ENCODE results near the gene NANOG.
"Not testable (repeated sequence)": the region's sequence is repeated elsewhere in the genome, so short reads cannot be mapped to it uniquely, and the experiment has no call there.

The NANOG gene

DNA sequence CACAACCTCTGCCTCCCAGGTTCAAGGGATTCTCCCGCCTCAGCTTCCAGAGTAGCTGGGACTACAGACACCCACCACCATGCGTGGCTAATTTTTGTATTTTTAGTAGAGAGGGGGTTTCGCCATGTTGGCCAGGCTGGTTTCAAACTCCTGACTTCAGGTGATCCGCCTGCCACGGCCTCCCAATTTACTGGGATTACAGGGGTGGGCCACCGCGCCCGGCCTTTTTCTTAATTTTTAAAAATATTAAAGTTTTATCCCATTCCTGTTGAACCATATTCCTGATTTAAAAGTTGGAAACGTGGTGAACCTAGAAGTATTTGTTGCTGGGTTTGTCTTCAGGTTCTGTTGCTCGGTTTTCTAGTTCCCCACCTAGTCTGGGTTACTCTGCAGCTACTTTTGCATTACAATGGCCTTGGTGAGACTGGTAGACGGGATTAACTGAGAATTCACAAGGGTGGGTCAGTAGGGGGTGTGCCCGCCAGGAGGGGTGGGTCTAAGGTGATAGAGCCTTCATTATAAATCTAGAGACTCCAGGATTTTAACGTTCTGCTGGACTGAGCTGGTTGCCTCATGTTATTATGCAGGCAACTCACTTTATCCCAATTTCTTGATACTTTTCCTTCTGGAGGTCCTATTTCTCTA is at the start of gene NANOG:
TSS of gene NANOG (plus strand) at position 519 of the 645 bp plus-strand sequence. CDS start 213 bp downstream, outside the sequence.
- DNase-seq (ENCODE audit: extremely low read depth in 1 of 2, low read depth in 1 of 2) = not testable (repeated sequence)

DNA sequence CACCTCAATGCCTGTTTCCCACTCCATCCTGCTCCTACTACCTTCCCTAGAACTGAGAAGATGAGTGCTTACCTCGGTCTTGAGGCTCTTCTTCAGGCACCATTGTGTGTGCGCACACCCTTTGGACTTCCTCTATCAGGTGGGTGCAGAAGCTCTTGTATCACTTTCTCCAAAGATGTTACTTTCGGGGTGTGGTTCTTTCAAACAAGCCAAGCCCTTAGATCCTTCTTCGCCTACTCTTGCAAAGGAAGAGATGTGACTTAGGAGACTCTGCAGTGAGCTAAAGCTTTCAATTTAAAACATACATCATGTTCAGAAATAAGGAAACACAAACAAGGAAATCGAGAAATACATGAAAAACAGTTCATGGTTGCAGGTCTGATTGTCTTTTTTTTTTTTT is 42.0 kb upstream of the NANOG start, which contains the start of gene CLEC4C:
TSS of gene CLEC4C (minus strand) at position 130 of the 400 bp plus-strand sequence. CDS start at position 103, 27 bp downstream.
- DNase-seq (ENCODE audit: extremely low read depth in 1 of 2, low read depth in 1 of 2) = no peak

DNA sequence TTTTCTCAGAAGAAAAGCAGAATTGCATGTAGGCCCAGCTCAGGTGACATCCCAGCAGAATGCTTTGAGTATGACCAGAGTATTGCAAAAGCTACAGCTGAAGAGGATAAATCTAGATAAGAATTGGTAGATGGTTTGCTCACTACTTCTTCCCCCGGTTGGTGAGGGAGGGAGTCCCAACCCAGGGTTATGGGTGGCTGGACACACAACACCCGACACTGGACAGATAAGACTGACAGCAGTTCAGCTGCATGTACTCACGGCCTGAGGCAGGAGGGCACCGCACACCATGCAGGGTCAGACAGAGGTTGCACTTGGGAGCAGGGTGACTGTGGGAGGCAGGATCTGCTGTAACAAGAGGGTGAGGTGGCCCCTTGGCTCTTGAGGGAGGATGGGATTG is 40.4 kb upstream of the NANOG start:
- DNase-seq (ENCODE audit: extremely low read depth in 1 of 2, low read depth in 1 of 2) = no peak

DNA sequence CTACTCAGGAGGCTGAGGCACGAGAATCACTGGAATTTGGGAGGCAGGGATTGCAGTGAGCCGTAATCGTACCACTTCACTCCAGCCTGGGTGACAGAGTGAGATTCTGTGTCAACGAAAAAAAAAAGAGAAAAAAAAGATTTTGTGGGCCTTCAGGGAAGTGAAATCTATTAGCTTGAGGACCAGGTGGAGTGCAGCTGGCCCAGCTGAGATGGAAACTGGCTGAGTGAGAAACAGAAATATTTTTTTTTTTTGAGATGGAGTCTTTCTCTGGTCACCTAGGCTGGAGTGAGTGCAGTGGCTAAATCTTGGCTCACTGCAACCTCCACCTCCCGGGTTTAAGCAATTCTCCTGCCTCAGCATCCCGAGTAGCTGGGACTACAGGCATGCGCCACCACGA is 39.8 kb upstream of the NANOG start:
- no peak for DNase-seq (ENCODE audit: extremely low read depth in 1 of 2, low read depth in 1 of 2)

DNA sequence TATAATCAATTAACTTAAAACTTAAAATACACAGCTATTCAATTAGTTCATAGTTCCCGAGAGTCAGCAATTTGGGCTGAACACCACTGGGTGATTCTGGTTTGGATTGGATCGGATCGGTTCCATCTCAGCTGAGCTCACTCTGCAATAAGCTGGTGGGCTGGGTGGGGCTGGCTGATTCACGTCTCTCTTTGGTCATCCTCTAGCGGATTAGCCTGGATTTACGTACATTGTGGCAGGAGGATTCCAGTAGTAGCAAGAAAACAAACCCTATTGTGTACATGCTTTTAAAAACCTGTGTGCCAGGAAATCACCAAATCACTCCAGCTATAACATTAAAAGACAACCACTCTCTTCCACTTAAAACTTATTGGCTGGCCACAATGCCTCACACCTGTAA is 38.9 kb upstream of the NANOG start:
- no peak for DNase-seq (ENCODE audit: extremely low read depth in 1 of 2, low read depth in 1 of 2)

DNA sequence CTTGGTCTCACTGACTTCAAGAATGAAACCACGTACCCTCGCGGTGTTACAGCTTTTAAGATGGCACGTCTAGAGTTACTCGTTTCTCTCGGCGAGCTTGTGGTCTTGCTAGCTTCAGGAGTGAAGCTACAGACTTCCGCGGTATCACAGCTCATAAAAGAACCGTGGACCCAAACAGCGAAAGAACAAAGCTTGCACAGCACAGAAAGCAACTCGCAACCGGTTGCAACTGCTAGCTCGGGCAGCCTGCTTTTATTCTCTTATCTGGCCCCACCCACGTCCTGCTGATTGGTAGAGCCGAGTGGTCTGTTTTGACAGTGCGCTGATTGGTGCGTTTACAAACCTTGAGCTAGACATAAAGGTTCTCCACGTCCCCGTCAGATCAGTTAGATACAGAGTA is 37.8 kb upstream of the NANOG start:
- no peak for DNase-seq (ENCODE audit: extremely low read depth in 1 of 2, low read depth in 1 of 2)

DNA sequence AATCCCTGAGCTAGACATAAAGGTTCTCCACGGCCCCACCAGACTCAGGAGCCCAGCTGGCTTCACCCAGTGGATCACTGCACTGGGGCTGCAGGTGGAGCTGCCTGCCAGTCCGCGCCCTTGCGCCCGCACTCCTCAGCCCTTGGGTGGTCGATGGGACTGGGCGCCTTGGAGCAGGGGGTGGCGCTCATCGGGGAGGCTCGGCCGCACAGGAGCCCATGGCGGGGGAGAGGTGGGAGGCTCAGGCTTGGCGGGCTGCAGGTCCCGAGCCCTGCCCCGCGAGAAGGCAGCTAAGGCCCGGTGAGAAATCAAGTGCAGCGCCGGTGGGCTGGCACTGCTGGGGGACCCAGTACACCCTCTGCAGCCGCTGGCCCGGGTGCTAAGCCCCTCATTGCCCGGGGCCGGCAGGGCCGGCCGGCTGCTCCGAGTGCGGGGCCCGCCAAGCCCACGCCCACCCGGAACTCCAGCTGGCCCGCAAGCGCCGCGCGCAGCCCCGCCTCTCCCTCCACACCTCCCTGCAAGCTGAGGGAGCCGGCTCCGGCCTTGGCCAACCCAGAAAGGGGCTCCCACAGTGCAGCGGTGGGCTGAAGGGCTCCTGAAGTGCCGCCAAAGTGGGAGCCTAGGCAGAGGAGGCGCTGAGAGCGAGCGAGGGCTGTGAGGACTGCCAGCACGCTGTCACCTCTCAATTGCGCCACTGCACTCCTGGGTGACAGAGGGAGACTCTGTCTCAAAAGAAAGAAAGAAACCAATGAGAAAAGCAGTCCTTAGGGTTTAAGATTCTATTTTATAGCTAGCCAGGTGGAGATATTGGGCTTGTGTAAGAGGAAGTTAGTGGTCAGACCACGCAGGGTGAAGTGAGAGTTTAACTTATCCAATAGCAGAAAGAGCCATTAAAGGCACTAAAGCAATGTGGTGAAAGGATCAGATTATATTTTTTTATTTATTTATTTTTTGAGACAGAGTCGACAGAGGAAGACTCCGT is 37.0 kb upstream of the NANOG start:
- DNase-seq (ENCODE audit: extremely low read depth in 1 of 2, low read depth in 1 of 2) = not testable (repeated sequence)

DNA sequence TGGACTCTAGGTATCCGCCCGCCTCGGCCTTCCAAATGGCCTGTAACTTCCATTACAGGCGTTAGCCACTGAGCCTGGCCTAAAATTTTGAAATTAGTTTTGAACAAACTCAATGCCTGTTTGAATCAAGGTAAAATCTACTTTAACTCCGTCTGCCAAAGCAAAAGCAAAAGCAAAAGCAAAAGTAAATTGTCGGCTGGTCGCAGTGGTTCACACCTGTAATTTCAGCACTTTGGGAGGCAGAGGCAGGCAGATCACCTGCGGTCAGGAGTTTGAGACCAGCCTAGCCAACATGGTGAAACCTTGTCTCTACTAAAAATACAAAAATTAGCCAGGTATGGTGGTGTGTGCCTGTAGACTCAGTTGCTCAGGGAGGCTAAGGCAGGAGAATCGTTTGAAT is 33.5 kb upstream of the NANOG start:
- DNase-seq (ENCODE audit: extremely low read depth in 1 of 2, low read depth in 1 of 2) = not testable (repeated sequence)

DNA sequence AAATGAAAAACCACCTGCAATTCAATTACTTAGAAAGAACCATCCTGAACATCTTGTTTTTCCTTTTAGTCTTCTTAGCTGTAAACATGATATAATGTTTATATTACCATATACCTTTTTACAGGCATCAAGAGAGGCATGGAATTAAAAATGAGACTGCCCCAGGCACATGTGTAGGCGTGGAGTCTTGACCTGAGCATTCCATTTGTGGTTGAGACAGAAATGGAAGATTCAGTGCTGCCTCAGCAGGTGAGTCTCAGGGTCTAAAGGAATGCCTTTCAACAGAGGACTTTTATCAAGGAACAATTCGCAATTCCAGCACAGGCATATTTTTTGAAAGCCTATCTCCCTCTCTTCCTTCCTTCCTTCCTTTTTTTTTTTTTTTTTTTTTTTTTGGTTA is 32.2 kb upstream of the NANOG start:
- DNase-seq (ENCODE audit: extremely low read depth in 1 of 2, low read depth in 1 of 2) = no peak

DNA sequence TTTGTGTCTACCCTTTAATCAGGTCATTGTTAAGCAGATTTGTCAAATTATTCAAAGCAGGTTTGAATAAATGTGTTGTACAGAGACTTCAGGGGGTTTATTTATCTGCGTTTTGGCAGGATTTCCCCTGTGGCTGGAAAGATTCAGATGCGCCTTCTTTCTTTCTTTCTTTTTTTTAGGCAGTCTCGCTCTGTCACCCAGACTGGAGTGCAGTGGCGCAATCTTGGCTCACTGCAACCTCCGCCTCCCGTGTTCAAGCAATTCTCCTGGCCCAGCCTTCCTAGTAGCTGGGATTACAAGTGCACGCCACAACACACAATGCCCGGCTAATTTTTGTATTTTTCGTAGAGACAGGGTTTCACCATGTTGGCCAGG is 30.4 kb upstream of the NANOG start:
- DNase-seq (ENCODE audit: extremely low read depth in 1 of 2, low read depth in 1 of 2) = no peak

DNA sequence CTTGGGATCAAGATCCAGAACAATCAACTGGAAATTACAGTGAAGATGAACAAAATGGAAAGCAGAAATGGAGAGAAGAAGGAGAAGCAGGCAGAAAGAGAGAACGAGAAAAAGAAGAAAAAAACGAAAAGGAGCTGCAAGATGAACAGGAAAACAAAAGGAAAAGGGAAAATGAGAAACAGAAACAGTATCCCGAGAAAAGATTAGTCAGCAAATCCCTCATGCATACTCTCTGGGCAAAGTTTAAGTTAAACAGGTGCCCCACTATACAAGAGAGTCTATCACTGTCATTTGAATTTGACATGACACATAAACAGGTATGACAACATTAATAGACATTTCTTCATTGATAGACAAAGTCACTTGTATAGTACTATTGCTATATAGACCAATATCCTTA is 19.2 kb upstream of the NANOG start:
- no peak for DNase-seq (ENCODE audit: extremely low read depth in 1 of 2, low read depth in 1 of 2)

DNA sequence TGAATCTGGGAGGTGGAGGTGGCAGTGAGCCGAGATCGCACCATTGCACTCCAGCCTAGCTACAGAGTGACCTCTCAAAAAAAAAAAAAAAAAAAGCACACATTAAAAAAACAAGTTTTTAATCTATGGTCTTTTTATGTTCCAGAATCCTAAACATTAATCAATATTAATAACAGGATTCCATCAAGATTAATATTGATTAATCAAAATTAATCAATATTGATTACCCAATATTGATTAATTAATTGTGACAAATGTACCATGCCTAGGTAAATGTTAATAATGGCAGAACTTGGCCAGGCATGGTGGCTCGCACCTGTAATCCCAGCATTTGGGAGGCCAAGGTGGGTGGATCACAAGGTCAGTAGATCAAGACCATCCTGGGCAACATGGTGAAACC is 7.9 kb upstream of the NANOG start:
- no peak for DNase-seq (ENCODE audit: extremely low read depth in 1 of 2, low read depth in 1 of 2)

DNA sequence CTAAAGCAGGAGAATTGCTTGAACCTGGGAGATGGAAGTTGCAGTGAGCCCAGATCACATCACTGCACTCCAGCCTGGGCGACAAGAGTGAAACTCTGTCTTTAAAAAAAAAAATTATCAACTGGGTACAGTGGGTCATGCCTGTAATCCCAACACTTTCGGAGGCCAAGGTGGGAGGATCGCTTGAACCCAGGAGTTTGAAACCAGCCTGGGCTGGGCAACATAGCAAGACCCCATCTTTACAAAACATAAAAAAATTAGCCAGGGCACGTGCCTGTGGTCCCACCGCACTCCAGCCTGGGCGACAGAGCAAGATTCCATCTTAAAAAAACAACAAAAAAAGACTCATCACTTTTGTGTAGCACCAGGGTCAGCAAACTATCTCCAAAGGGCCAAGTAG is 7.1 kb upstream of the NANOG start:
- DNase-seq (ENCODE audit: extremely low read depth in 1 of 2, low read depth in 1 of 2) = no peak

DNA sequence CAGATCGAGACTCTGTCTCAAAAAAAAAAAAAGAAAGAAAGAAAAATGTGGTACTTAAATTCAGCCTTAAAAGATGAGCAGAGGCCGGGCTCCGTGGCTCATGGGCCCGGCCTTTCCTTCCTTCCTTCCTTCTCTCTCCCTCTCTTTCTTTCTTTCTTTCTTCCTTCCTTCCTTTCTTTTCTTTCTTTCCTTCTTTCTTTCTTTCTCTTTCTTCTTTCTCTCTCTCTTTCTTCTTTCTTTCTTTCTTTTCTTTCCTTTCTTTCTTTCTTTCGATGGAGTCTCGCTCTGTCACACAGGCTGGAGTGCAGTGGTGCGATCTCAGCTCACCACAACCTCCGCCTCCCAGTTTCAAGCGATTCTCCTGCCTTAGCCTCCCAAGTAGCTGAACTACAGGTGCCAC is 5.8 kb upstream of the NANOG start:
- not testable (repeated sequence) for DNase-seq (ENCODE audit: extremely low read depth in 1 of 2, low read depth in 1 of 2)

DNA sequence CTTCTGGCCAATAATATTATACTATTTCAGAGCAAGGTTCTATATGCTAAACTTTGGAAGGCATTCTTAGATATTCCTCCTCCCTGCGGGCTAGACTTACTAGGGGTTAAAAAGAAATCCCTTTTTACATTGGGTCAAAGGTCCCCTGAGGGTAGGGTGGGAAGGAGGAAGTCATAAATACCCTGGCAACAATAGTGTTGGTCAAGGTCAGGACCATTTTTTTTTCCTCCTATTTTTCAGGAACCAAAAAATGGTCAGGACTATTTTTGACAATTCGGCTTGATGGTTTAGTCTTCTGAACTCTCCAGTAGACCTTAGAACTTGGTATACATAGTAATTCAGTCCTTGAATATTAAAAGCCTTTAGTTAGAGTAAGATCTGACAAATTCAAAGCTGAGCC is 4.5 kb upstream of the NANOG start:
- no peak for DNase-seq (ENCODE audit: extremely low read depth in 1 of 2, low read depth in 1 of 2)

DNA sequence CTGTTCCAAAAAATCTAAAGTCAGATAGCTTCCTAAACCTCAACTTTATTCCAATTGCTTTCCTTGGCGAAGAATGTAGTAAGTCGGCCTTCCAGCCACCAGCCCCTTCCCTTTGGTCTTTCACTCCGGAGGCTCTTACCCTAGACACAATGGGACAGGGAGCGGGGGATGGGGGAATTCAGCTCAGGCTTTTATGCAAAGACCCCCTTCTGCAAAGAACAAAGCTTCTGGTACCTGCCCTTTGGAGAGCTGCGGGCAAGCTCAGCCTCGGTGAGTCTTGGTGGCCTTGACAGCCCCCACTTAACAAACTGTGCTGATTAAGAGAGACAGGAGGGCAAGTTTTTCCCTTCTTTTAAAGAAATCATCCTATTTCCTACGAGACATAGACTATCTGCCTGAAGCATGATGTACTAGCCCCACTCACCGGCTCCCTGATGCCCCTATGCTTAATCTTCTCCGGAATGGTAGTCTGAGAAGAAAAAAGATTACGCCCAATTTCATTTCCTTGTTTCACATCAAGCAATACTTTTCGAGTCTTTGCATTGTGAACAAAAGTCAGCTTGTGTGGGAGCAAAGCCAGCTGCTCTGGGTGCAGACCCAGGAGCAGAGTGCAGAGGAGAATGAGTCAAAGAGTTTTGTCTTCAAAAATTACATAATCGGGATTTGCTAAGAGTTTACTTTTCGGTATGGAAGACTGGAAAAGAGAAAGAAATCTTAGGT is 1.5 kb upstream of the NANOG start:
- no peak for DNase-seq (ENCODE audit: extremely low read depth in 1 of 2, low read depth in 1 of 2)

DNA sequence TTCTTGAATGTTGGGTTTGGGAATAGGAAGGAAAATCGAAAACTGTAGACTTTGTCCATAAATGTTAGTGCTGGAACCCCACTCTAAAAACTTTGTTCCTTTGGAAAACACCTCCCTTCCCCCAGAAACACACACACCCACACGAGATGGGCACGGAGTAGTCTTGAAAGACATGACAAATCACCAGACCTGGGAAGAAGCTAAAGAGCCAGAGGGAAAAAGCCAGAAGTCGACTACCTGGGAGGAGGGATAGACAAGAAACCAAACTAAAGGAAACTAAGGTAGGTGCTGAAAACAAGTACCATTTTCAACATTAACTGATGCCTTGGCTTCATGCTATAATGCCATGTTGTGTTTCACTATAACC is 925 bp upstream of the NANOG start:
- DNase-seq (ENCODE audit: extremely low read depth in 1 of 2, low read depth in 1 of 2) = no peak

DNA sequence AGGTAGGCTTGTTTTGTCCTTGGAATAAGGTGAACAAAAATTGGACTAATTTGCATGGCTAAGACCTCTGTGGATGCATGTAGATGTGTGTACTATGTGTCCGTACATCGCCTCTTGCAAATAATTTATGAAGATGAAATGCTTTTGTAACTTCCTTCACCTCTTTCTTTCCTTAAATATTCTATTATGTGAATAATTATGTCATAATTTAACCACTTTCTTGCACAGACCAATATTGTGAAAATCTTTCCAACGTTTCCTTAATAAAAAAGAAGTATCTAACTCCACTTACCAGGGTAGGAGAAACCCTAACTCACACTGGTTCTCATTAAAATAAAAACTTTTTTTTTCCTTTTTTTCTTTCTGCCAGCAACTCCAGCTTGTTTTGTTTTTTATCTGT is 4.0 kb downstream of the NANOG start:
- DNase-seq (ENCODE audit: extremely low read depth in 1 of 2, low read depth in 1 of 2) = no peak

DNA sequence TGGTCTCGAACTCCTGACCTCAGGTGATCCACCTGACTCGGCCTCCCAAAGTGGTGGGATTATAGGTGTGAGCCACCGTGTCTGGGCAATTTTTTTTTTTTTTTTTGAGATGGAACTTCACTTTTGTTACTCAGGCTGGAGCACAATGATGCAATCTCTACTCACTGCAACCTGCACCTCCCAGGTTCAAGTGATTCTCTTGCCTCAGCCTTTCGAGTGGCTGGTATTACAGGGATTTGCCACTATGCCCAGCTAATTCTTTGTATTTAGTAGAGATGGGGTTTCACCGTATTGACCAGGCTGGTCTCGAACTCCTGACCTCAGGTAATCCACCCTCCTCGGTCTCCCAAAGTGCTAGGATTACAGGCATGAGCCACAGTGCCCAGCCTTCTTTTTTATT is 8.1 kb downstream of the NANOG start:
- not testable (repeated sequence) for DNase-seq (ENCODE audit: extremely low read depth in 1 of 2, low read depth in 1 of 2)

DNA sequence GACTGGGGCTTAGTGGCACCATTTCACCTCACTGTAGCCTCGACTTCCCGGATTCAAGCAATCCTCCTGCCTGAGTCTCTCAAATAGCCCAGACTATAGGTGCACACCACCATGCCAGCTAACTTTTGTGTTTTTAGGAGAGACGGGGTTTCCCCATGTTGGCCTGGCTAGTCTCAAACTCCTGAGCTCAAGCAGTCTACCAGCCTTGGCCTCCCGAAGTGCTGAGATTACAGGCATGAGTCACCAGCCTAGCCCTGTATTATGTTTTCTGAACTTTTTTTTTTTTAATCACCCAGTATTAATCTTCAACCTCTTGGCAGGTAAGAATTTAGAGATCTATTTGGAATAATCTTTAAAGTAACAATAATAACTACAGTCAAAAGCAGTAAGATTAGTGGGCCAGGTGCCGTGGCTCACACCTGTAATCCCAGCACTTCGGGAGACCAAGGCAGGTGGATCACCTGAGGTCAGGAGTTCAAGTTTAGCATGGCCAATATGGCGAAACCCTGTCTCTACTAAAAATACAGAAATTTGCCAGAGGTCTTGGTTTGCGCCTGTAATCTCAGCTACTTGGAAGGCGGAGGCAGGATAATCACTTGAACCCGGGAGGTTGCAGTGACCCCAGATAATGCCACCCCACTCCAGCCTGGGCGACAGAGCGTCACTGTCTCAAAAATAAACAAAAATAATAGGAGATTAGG is 8.6 kb downstream of the NANOG start:
- no peak for DNase-seq (ENCODE audit: extremely low read depth in 1 of 2, low read depth in 1 of 2)

DNA sequence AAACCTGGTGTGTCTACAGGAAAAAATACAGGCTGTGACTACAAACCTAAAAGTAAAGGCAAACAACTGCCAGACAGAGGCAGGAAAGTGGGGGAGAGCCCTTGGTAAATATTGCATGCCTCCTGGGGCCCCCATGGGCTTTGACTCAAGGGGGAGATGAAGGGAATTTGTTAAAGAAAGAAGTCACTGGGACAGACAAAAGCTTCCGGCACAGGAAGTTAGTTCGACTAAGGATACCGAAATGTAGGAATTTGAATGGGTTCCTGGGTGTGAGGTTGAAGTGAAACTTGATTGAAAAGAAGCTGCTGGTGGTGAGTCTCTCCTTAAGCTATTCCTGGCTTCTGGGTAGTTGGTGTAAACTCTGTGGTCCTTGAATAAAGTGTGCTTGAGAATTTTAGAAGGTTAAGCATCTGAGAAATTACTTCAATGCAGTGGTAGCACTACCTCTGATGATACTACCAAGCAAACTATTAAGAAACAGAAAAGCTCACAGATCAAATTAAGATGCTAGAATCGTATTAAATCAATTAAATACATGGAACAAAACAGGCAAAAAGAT is 9.6 kb downstream of the NANOG start:
- not testable (repeated sequence) for DNase-seq (ENCODE audit: extremely low read depth in 1 of 2, low read depth in 1 of 2)
